ENCODE data around the gene ZNF438.

Gene ZNF438

DNA sequence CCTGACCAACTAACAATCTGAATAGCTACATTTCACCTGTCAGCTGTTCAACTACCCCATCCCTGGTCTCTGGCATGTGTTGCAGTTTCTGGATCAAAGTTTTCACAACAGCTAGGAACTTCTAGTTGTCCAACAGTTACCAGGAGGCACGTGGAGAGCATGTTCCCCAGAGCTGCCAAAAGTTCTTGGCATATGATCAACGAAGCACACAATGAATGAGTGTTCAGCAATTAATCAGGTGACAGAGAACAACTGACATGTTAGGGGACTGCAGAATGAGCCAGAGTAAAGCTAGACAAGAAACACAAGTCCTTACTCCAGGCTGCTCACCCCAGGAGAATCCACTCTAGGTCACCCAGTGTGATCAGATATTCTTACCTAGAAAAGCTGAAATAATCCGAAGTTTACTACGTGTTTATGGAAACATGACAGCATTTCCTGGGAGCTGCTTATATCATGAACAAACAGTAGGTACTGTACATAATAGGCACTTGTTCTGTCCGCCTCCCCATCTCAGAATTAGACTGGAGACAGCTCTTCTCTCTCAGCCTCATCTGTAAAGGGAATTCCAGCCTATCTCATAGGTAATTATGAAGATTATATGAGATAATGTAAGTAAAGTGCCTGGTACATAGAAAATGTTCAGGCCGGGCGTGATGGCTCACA, 50.6 kb downstream of the ZNF438 start:
- TF ChIP-seq, protein P1, sequence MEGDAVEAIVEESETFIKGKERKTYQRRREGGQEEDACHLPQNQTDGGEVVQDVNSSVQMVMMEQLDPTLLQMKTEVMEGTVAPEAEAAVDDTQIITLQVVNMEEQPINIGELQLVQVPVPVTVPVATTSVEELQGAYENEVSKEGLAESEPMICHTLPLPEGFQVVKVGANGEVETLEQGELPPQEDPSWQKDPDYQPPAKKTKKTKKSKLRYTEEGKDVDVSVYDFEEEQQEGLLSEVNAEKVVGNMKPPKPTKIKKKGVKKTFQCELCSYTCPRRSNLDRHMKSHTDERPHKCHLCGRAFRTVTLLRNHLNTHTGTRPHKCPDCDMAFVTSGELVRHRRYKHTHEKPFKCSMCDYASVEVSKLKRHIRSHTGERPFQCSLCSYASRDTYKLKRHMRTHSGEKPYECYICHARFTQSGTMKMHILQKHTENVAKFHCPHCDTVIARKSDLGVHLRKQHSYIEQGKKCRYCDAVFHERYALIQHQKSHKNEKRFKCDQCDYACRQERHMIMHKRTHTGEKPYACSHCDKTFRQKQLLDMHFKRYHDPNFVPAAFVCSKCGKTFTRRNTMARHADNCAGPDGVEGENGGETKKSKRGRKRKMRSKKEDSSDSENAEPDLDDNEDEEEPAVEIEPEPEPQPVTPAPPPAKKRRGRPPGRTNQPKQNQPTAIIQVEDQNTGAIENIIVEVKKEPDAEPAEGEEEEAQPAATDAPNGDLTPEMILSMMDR (IDR thresholded peaks at IDR 0.05), result no peak
- peaks cover 0 to 4% (median 0%) of the 10 kb centered on the region in 3 donors for H3K36me3 ChIP-seq
- DNase-seq, result peak; percentile 83 to 88
- H3K4me3 ChIP-seq, result no peak overlapping the region
- peak overlapping the region; percentile 42 to 60 for H3K27ac ChIP-seq
- H3K27me3 ChIP-seq, result no peaks in the 10 kb centered on the region
- peaks cover 0 to 6% (median 0%) of the 10 kb centered on the region in 3 donors for H3K9me3 ChIP-seq
- peaks cover 0 to 46% (median 13%) of the 10 kb centered on the region in 4 donors for H3K4me1 ChIP-seq
- intact Hi-C loops (cut with DNase I; ENCODE audit: low total_unique reads), result no loop called here

DNA sequence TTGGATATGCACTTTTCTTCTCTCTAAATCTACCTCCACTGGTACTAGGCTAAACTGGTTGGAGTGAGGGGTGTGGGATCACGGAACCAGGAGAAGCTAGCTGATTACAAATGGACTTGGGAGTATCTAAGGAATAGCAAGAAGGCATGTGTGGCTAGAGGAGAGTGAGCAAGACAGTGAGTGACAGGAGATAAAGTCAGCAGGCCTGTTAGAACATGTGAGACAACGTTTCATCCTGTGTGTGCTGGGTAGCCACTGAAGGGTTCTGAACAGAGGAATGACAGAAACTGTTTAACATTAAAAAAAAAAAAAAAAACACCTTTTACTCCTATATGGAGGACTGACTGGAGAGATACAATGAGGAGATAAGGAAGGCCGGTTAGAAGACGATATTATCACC, 51.7 kb downstream of the ZNF438 start:
- TF ChIP-seq, protein P1 (IDR thresholded peaks at IDR 0.05), result no peak
- no peak overlapping the region for H3K4me3 ChIP-seq
- intact Hi-C loops (cut with DNase I; ENCODE audit: low total_unique reads), result no loop called here
- peaks cover 0 to 39% (median 14%) of the 10 kb centered on the region in 4 donors for H3K4me1 ChIP-seq
- peaks cover 0 to 6% (median 0%) of the 10 kb centered on the region in 3 donors for H3K9me3 ChIP-seq
- peaks cover 0 to 4% (median 0%) of the 10 kb centered on the region in 3 donors for H3K36me3 ChIP-seq
- peak overlapping the region; percentile 42 to 60 for H3K27ac ChIP-seq
- no peak for DNase-seq
- H3K27me3 ChIP-seq, result no peaks in the 10 kb centered on the region

DNA sequence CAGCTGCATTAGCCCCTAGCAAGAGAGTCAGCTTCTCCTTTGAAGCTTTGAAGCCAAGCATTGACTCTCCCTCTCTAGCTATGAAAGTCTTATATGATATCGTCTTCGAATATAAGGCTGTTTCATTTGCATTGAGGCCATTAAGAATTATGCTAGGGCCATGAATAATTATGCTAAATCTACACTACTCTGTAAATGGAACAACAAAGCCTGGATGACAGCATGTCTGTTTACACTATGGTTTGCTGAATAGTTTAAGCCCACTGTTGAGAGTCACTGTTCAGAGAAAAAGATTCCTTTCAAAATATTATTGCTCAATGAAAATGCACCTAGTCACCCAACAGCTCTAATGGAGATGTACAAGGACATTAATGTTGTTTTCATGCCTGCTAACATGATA, 52.8 kb downstream of the ZNF438 start:
- DNase-seq, result no peak
- no peak overlapping the region for H3K27ac ChIP-seq
- intact Hi-C loops (cut with DNase I; ENCODE audit: low total_unique reads), result no loop called here
- H3K4me3 ChIP-seq, result no peak overlapping the region
- TF ChIP-seq, protein P1 (IDR thresholded peaks at IDR 0.05), result no peak
- H3K27me3 ChIP-seq, result no peaks in the 10 kb centered on the region
- peaks cover 0 to 6% (median 0%) of the 10 kb centered on the region in 3 donors for H3K9me3 ChIP-seq
- H3K4me1 ChIP-seq, result peaks cover 0 to 39% (median 19%) of the 10 kb centered on the region in 4 donors
- H3K36me3 ChIP-seq, result peaks cover 0 to 4% (median 0%) of the 10 kb centered on the region in 3 donors

DNA sequence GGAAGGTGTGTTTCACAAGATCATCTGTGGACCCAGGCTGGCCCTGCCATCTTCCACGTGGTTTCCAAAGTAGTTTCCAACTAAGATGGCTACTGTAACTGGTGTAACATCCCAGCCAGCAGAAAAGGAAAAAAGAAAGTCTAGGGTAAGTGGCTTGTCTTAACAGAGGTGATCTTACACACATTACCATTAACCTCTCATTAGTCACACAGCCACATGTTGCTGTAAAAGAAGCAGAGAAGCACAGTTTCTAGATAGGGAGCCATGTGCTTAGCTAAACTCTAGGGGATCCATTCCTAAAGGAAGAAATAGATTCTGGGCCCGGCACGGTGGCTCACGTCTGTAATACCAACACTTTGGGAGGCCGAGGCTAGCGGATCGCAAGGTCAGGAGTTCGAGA, 54.3 kb downstream of the ZNF438 start:
- Histone ChIP-seq H3K9me3 (peaks cover 0 to 6% (median 0%) of the 10 kb centered on the region in 3 donors), H3K36me3 (no peaks in the 10 kb centered on the region), H3K4me3 (no peak overlapping the region), H3K4me1 (peaks cover 0 to 45% (median 25%) of the 10 kb centered on the region in 4 donors), H3K27me3 (no peaks in the 10 kb centered on the region), H3K27ac (no peak overlapping the region)
- intact Hi-C loops (cut with DNase I; ENCODE audit: low total_unique reads), result no loop called here
- TF ChIP-seq, protein P1 (IDR thresholded peaks at IDR 0.05), result no peak
- DNase-seq, result no peak

DNA sequence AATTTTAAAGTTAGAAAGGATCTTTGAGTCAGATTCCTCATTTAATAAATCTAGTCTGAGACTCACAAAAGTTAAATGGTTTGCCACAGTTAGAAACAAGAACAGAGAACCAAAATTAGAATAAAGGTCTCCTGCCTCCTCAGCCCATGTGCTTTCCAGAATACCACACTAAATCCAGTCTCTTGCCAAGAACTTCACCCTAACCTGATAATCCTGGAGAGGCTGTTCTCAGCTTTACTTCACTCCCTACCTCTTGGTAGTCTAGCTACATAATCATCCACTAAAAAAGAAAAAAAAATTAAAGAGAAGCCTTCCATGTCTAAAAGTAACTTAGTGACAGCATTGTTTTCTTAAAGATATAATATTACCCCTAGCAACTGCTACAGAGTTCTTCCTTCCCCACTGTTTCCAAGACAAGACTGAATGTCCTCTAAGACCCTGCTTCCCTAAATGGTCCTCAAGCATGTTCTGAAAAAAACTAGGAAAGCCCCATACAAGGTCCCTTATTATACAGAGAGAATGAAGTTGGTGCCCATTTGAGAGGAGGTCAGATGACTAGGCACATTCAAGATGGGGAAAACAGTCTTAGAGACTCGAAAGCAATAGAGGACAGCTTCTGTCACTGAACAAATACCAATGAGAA, 56.8 kb downstream of the ZNF438 start:
- peaks cover 0 to 6% (median 0%) of the 10 kb centered on the region in 3 donors for H3K9me3 ChIP-seq
- peak overlapping the region; percentile 58 to 68 for H3K27ac ChIP-seq
- peaks cover 0 to 39% (median 15%) of the 10 kb centered on the region in 4 donors for H3K4me1 ChIP-seq
- intact Hi-C loops (cut with DNase I; ENCODE audit: low total_unique reads), result no loop called here
- TF ChIP-seq, protein P1 (IDR thresholded peaks at IDR 0.05), result no peak
- no peak overlapping the region for H3K4me3 ChIP-seq
- H3K36me3 ChIP-seq, result no peaks in the 10 kb centered on the region
- no peak for DNase-seq
- H3K27me3 ChIP-seq, result no peaks in the 10 kb centered on the region
